GM18526 (cell line): Measurements from ENCODE around the gene LIM2.

Experiments
- POLR2A ChIP-seq: IDR thresholded peaks from 3 replicates; pipeline ENCODE4 v1.6.1; 2011; ENCODE audit not compliant: insufficient read length; ENCODE audit errors: extremely low read depth

The LIM2 gene

GRCh38 chr19:51399231-51399630 lies 11.5 kb upstream of the LIM2 start:
- no peak for TF ChIP-seq POLR2A

DNA sequence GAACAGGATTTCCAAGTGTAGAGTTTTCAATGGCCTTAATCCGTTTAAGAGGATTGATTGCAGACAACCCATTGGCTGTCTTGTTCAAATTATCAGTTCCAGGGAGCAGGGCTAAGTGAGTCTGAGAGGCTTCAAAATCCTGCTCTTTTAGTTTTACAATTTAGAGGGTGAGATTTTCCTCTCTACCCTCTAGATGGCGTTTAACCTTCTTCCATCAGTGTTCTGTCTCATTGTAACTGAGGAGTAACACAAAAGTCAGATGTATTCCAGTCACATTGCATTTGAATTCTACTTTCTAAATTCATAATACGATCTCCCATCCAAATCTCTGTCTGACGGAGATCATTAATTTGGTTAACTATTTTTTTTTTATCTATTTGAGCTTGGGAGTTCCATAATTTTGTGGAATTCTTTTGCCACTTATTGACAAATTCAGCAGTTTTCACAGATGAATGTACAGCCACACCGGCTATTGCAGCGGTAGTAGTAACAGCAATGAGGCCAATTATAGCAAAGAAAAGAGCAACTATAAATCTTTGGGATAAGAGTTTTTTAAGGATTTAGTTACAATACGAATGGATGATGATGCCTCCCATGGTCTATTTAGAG lies 10.4 kb upstream of the LIM2 start:
- TF ChIP-seq POLR2A = no peak

DNA sequence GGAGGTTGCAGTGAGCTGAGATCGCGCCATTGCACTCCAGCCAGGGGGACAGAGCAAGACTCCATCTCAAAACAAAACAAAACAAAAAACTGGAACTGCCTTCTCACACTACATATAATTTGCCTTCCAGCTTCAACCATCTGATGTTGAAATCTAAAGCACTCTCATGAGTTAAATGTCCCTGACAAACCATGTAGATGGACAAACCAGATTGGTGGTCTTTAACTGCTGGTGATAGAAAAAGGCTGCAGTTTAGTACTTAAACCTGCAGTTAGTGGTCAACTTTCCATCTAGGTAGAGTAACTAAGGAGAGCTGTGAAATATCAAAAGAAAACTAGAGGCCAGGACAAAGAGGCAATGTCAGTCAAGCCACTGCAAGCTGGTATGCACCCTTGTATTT lies 8.4 kb upstream of the LIM2 start:
- no peak for TF ChIP-seq POLR2A

DNA sequence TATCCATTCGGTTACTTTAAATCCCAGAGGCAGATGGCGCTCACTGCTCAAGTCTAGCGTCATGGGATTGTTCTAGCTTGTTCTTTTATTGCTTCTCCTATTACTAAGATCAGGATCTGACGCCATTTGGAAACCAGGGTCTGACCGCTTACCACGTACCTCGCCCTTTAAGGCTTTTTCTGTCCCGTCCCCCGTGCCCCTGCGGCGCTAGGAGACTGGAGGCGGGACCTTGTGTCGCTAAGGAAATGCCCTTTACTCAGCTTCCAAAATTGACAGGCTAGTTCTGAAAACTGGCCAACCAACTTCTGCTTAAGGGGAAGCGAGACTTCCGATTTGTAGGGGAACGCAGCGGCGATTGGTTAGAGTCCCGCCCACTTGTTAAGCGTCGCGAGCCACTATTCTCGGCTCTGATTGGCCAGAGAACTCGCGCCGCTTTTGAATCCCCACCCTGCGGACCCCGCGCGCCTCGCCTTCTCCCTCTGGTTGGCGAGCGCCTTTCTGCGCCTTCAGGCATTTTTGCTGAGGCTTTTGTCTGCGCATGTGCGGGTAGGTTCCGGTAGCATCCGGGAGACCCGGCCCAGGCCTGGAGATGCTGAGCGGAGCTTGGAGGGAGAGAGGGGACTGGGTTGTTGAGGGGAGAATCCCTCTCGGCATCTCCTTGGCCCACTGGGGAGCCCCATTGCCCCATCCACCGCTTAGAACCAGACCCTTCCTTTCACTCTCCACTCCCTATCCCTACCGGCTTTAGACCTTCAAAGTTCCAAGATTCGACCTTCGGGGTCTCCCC lies 6.5 kb upstream of the LIM2 start:
- TF ChIP-seq POLR2A = peak; percentile 71

- no peak for TF ChIP-seq POLR2A
Measured at GRCh38 chr19:51392701-51393100, 4.9 kb upstream of the LIM2 start.

- no peak for TF ChIP-seq POLR2A
Measured at GRCh38 chr19:51391073-51391611, 3.4 kb upstream of the LIM2 start.

- TF ChIP-seq POLR2A = no peak
Measured at GRCh38 chr19:51389143-51389542, 1.4 kb upstream of the LIM2 start.

- no peak for TF ChIP-seq POLR2A
Measured at GRCh38 chr19:51386882-51387520, 773 bp downstream of the LIM2 start.

GRCh38 chr19:51382004-51382403 lies 5.8 kb downstream of the LIM2 start:
- no peak for TF ChIP-seq POLR2A

DNA sequence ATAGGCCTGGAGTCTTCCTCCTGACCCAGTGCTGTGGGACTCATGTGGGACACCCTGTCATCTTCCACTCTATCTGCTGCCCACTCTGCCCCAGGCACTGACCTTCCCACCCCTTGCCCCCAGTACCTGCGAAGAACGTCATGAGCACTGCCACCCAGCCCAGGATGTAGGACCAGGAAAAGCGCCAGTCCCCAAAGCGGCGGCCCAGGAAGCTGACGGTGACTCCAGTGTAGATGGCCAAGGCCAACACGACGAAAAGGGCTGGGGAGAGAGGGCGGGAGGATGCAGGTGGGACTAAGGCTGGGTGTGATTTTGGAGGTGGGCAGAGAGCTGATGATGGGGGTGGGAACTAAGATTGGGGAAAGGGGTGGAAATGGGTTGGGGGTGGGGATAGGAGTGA lies 7.4 kb downstream of the LIM2 start:
- no peak for TF ChIP-seq POLR2A

- TF ChIP-seq POLR2A = no peak
Measured at GRCh38 chr19:51377422-51377821, 10.4 kb downstream of the LIM2 start.

- TF ChIP-seq POLR2A = no peak
Measured at GRCh38 chr19:51375504-51376221, 12.1 kb downstream of the LIM2 start.

DNA sequence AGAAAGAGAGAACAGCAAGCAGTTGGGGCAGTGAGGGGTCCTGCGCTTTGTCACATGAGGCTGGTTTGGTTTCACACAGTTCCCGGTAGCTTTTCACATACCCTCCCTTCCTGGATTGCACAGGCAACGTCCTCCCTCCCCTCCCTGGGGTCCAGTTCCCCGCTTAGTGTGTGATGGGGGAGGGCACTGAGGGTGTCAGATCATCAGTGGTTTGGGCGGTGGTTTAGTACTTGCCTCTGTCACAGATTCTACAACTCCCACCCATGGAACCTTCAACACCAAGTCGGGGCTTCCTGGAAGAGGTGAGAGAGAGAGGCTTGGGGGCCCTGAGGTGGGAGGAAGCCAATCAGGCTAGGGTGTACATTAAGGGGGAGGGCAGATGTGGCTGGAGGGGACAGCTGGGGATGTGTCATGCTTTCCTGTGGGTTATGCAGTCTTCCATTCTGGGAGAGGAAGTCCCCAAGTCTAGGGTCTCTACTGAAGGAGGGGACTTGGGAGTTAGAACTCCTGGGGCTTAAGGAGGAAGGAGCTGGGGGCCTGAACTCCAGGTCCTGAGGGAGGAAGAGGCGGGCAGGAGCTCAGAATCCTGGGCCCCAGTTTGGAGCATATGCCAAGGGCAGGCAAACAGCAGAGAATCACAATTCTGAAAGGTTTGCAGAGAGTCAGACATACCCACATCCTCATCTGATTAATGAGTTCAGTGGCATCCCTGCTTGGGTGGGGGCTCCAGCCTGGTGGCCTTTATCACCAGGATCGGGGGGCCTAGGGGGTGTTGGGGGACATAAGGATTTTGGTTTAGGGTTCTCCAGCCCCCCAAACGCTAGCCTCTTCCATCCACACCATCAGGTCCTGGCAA lies 14.9 kb downstream of the LIM2 start, which contains the start of gene NKG7:
TSS of gene NKG7 (minus strand) at position 6 of the 856 bp plus-strand sequence. CDS start 119 bp downstream, outside the sequence.
- TF ChIP-seq POLR2A = no peak

GRCh38 chr19:51372021-51372648 lies 15.6 kb downstream of the LIM2 start:
- no peak for TF ChIP-seq POLR2A
